Endothelial cell of umbilical vein (primary cell): ENCODE data around the gene ELMO2. TPM values are rescaled to one million over a fixed set of nuclear protein-coding genes. Genes with fewer than 3 reads are reported as not detected.

Experiments used
- BruUV-seq: library from RNA; stranded (reverse); fragments of 400-500 nt; replicated peaks from 2 replicates; lab custom pipeline; 2021; lab: Mats Ljungman, UMichigan
- CTCF ChIA-PET: fragments of 300-600, 350-600 bp; sonication (Branson Sonifier 250); formaldehyde crosslinking; loops from one replicate; lab custom pipeline; 2021; ENCODE audit warnings: antibody characterized with exemption, inconsistent platforms; lab: Charles Lee
- POLR2A ChIA-PET: fragments of 300-600, 350-600 bp; sonication (Branson Sonifier 250); formaldehyde crosslinking; loops from one replicate; lab custom pipeline; 2021; ENCODE audit warnings: antibody characterized with exemption, inconsistent platforms; lab: Charles Lee
- DNase-seq: peaks from one replicate; pipeline ENCODE4 v3.0.0-alpha.2; 2011; ENCODE audit warnings: low read depth, low spot score
- FAIRE-seq: peaks from 2 replicates; lab custom pipeline; 2011; peaks lifted over from hg19 to GRCh38; lab: Jason Lieb, UNC
- H2AFZ ChIP-seq: 2 replicates; pipeline ENCODE4 v1.6.0; 2012; ENCODE audit warnings: low read depth, low read length, control low read depth, inconsistent platforms
- H3K27ac ChIP-seq: 2 replicates; pipeline ENCODE4 v1.5.1; 2011; ENCODE audit warnings: low read depth, mild to moderate bottlenecking, control low read depth, low read length, moderate library complexity; ENCODE audit not compliant: insufficient read depth
- H3K27me3 ChIP-seq, 2 experiments: 2 replicates each; pipeline versions ENCODE4 v1.6.0 to v1.6.1; 2011; ENCODE audit warnings: low read length in 2 of 2, mixed read lengths in 1 of 2; ENCODE audit not compliant: control insufficient read depth in 2 of 2, insufficient read depth in 2 of 2
- H3K36me3 ChIP-seq, 2 experiments: 2 replicates in 1 of 2; 3 replicates in 1 of 2; pipeline ENCODE4 v1.5.1; 2011; ENCODE audit warnings: low read length in 2 of 2, mild to moderate bottlenecking in 1 of 2, moderate library complexity in 1 of 2; ENCODE audit not compliant: control insufficient read depth in 2 of 2, insufficient read depth in 2 of 2; ENCODE audit errors: extremely low read depth in 1 of 2
- H3K4me1 ChIP-seq: 3 replicates; pipeline ENCODE4 v1.5.1; 2011; ENCODE audit warnings: mild to moderate bottlenecking, low read length; ENCODE audit not compliant: control insufficient read depth, insufficient read depth; ENCODE audit errors: extremely low read depth
- H3K4me2 ChIP-seq: 2 replicates; pipeline ENCODE4 v1.6.1; 2011; ENCODE audit warnings: low read length, control low read depth, mixed read lengths; ENCODE audit not compliant: insufficient read depth
- H3K4me3 ChIP-seq, 3 experiments: fragments of 200-600 bp in 1 of 3; sonication (generic), shearing (Covaris generic) in 1 of 3; replicated peaks in 1 of 3; 2 replicates each; pipeline ENCODE4 v1.5.1; 2011 to 2016; ENCODE audit warnings: control low read depth in 3 of 3, low read length in 3 of 3, mild to moderate bottlenecking in 2 of 3, inconsistent platforms in 1 of 3, low read depth in 1 of 3, moderate library complexity in 1 of 3; ENCODE audit not compliant: insufficient read depth in 1 of 3
- H3K79me2 ChIP-seq: 2 replicates; pipeline ENCODE4 v1.6.0; 2012; ENCODE audit warnings: low read length, inconsistent platforms; ENCODE audit not compliant: control insufficient read depth, insufficient read depth
- H3K9ac ChIP-seq: replicated peaks from 2 replicates; pipeline ENCODE3; 2011; ENCODE audit warnings: low read length, control low read depth; ENCODE audit not compliant: insufficient read depth; ENCODE audit errors: extremely low read depth
- H3K9me1 ChIP-seq: replicated peaks from 3 replicates; pipeline ENCODE4 v1.6.0; 2011; ENCODE audit warnings: mild to moderate bottlenecking, low read length; ENCODE audit not compliant: control insufficient read depth, insufficient read depth; ENCODE audit errors: extremely low read depth
- H3K9me3 ChIP-seq: replicated peaks from 2 replicates; pipeline ENCODE4 v1.5.1; 2012; ENCODE audit warnings: low read length, inconsistent platforms; ENCODE audit not compliant: control insufficient read depth, insufficient read depth
- H4K20me1 ChIP-seq: replicated peaks from 2 replicates; pipeline ENCODE3; 2011; ENCODE audit warnings: mild to moderate bottlenecking, low read length; ENCODE audit not compliant: control insufficient read depth, insufficient read depth; ENCODE audit errors: extremely low read depth
- CTCF ChIP-seq, 2 donors: IDR thresholded peaks; 1 replicate in 1 of 2; 2 replicates in 1 of 2; pipeline ENCODE4 v1.5.1; 2011; ENCODE audit warnings: low read length in 2 of 2, mild to moderate bottlenecking in 2 of 2, moderate library complexity in 2 of 2, control low read depth in 1 of 2, inconsistent platforms in 1 of 2, low read depth in 1 of 2; ENCODE audit not compliant: insufficient read depth in 1 of 2; ENCODE audit errors: extremely low read depth in 1 of 2
- EZH2 ChIP-seq: IDR thresholded peaks from 2 replicates; pipeline ENCODE4 v1.6.1; 2012; ENCODE audit warnings: borderline replicate concordance, low read depth, mild to moderate bottlenecking, moderate library complexity, low read length, inconsistent platforms; ENCODE audit not compliant: severe bottlenecking
- FOS ChIP-seq: IDR thresholded peaks from 2 replicates; pipeline ENCODE4 v1.6.1; 2011; ENCODE audit warnings: mild to moderate bottlenecking, low read length, moderate library complexity, borderline replicate concordance; ENCODE audit not compliant: insufficient read depth
- GATA2 ChIP-seq: IDR thresholded peaks from 2 replicates; pipeline ENCODE4 v1.7.0; 2011; ENCODE audit warnings: low read depth, mild to moderate bottlenecking, moderate library complexity, mixed read lengths, low read length; ENCODE audit not compliant: insufficient read length, insufficient read depth
- JUN ChIP-seq: IDR thresholded peaks from 2 replicates; pipeline ENCODE4 v1.6.1; 2011; ENCODE audit warnings: borderline replicate concordance, low read depth; ENCODE audit not compliant: insufficient read length, insufficient read depth
- MAX ChIP-seq: IDR thresholded peaks from 2 replicates; pipeline ENCODE4 v1.6.1; 2011; ENCODE audit not compliant: insufficient read depth, insufficient read length
- MYC ChIP-seq: IDR thresholded peaks from one replicate; pipeline ENCODE4 v1.6.1; 2011; ENCODE audit warnings: mild to moderate bottlenecking, low read depth, low read length
- POLR2A ChIP-seq: IDR thresholded peaks from 2 replicates; pipeline ENCODE4 v1.6.1; 2012; ENCODE audit warnings: low read depth, mild to moderate bottlenecking, control low read depth, low read length
- POLR2AphosphoS5 ChIP-seq: IDR thresholded peaks from 2 replicates; pipeline ENCODE4 v1.6.1; 2012; ENCODE audit warnings: low read depth, mild to moderate bottlenecking, control low read depth, low read length, moderate library complexity; ENCODE audit not compliant: insufficient read depth
- dilution Hi-C: fragments of 300-500 bp; cut with MboI; formaldehyde crosslinking; loops from one replicate; pipeline ENCODE4 v1.15.0; 2019; ENCODE audit warnings: low sequenced_read_pairs; ENCODE audit not compliant: extremely low pct_ligation_motif_present
- intact Hi-C: fragments of 100-400 bp; cut with micrococcal nuclease; formaldehyde crosslinking; loops from one replicate; pipeline ENCODE4 v1.10.0; 2022
- polyA plus RNA-seq, 4 experiments: library from polyadenylated mRNA; depleted of rRNA in 3 of 4; stranded (reverse) in 3 of 4; unstranded in 1 of 4; fragments of >200 nt; gene quantifications; 2 replicates each; pipeline versions ENCODE4 v1.2.1 to v1.2.3, GENCODE V29; 2011 to 2012; ENCODE audit warnings: missing spikeins in 1 of 4
- total RNA-seq: library from RNA; stranded (reverse); gene quantifications from 2 replicates; pipeline ENCODE4 v1.2.3, GENCODE V29; 2021

ELMO2 gene
- total and polyA plus RNA-seq, 2 donors (not counting 3 experiments of a cell fraction or from before 2014, with no cell fraction given), result 35.1 to 43.5 TPM

GRCh38 chr20:46359233-46359751, 47.1 kb downstream of the ELMO2 start:
- Histone ChIP-seq H4K20me1 (no peaks in the 10 kb centered on the region), H3K4me3 (no peak overlapping the region), H3K27me3 (no peaks in the 10 kb centered on the region), H3K9me1 (no peaks in the 10 kb centered on the region), H3K27ac (no peak overlapping the region), H3K9ac (no peak overlapping the region), H2AFZ (no peak overlapping the region), H3K79me2 (peaks cover 23% of the 10 kb centered on the region), H3K36me3 (peaks cover 0 to 8% of the 10 kb centered on the region in 2 experiments), H3K9me3 (no peaks in the 10 kb centered on the region), H3K4me2 (no peak overlapping the region), H3K4me1 (peaks cover 6% of the 10 kb centered on the region)
- intact Hi-C loops (no loop called here), dilution Hi-C loops (no loop called here)
- TF ChIP-seq JUN (no peak), POLR2AphosphoS5 (no peak), CTCF (IDR thresholded peaks at IDR 0.05; ENCODE audit: extremely low read depth in 1 of 2, insufficient read depth in 1 of 2, low read depth in 1 of 2, low read length in 2 of 2) (no peak), EZH2 (no peak), GATA2 (no peak), POLR2A (no peak), MAX (no peak), FOS (no peak), MYC (no peak)
- CTCF ChIA-PET, result no interaction called here
- POLR2A ChIA-PET, result no interaction called here
- no TSS peak for BruUV-seq
- DNase-seq (no peak), FAIRE-seq (no peak)
